Parathyroid adenoma (tissue), 2 donors: ENCODE results near the gene TMEM174.

Source experiments
- H2AFZ ChIP-seq: fragments of 300-600 bp; sonication (generic); one replicate; pipeline ENCODE4 v1.7.0; 2017; ENCODE audit warnings: antibody characterized with exemption, mild to moderate bottlenecking
- H3K27ac ChIP-seq: fragments of 300-600 bp; sonication (generic); one replicate; pipeline ENCODE4 v1.7.0; 2017
- H3K27me3 ChIP-seq: fragments of 300-600 bp; sonication (generic); one replicate; pipeline ENCODE4 v1.7.0; 2017; ENCODE audit warnings: low read length; ENCODE audit not compliant: control insufficient read depth, insufficient read depth
- H3K36me3 ChIP-seq: fragments of 300-600 bp; sonication (generic); one replicate; pipeline ENCODE4 v1.7.0; 2017; ENCODE audit warnings: low read length; ENCODE audit not compliant: control insufficient read depth, insufficient read depth
- H3K4me1 ChIP-seq: fragments of 300-600 bp; sonication (generic); one replicate; pipeline ENCODE4 v1.7.0; 2017; ENCODE audit warnings: control low read depth
- H3K4me2 ChIP-seq: fragments of 300-600 bp; sonication (generic); one replicate; pipeline ENCODE4 v1.7.0; 2017; ENCODE audit warnings: low read length
- H3K4me3 ChIP-seq: fragments of 300-600 bp; sonication (generic); one replicate; pipeline ENCODE4 v1.7.0; 2017; ENCODE audit warnings: low read depth, low read length
- H3K79me2 ChIP-seq: fragments of 300-600 bp; sonication (generic); one replicate; pipeline ENCODE4 v1.7.0; 2017; ENCODE audit warnings: control low read depth
- H3K9ac ChIP-seq: fragments of 300-600 bp; sonication (generic); one replicate; pipeline ENCODE4 v1.7.0; 2017; ENCODE audit warnings: mild to moderate bottlenecking
- H3K9me3 ChIP-seq: fragments of 300-600 bp; sonication (generic); one replicate; pipeline ENCODE4 v1.7.0; 2017; ENCODE audit warnings: low read length; ENCODE audit not compliant: control insufficient read depth
- TF ChIP-seq, protein P1 (sequence below): fragments of 300-600 bp; sonication (generic); IDR thresholded peaks from one replicate; pipeline ENCODE4 v1.7.0; 2017; ENCODE audit warnings: antibody characterized with exemption, mild to moderate bottlenecking
- donor health status: primary hyperparathyroidism.

TMEM174 gene

DNA sequence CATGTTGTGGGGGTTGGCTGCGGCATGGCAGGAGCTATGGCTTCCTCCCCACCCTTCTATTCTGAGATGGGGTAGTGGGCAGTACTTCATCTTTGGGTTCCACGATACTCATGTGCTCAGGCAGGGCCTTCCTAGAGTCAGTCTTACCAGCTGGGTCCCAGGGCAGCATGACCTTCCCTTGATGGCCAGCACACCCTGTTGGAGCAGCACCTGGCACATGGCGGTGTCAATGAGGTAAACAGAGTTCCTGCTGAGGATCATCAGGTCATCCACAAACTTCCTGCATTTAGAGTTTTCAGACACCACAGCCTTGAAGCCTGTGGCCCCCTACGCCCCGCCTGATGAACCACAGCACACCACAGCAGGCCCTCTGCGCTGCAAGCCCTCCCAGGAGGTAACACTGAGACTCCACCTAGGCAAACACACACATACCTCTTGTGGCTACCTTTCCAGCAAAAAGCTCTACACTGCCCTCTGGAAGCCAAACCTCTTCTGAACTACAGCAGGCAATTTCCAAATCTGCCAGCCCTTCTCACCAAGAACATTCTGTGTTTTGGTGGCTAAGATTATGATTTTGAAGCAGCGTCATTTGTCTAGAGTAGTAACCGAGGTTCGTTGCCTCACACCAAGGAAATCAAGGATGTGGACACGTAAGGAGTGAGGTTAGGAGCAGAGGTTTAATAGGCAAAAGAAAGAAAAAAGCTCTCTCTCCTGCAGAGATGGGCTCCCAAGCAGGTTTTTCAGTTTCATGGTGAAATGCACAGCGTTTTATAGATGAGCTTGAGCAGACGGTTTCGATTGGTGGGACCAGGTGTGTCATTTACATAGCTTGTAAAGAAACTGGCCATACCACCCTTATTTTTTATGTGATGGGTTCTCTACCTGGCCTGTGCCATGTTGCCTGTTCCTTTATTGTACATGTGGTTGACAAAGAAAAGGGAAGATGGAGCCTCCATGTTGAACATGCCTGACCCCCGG, 20.3 kb upstream of the TMEM174 start:
- TF ChIP-seq, protein P1, sequence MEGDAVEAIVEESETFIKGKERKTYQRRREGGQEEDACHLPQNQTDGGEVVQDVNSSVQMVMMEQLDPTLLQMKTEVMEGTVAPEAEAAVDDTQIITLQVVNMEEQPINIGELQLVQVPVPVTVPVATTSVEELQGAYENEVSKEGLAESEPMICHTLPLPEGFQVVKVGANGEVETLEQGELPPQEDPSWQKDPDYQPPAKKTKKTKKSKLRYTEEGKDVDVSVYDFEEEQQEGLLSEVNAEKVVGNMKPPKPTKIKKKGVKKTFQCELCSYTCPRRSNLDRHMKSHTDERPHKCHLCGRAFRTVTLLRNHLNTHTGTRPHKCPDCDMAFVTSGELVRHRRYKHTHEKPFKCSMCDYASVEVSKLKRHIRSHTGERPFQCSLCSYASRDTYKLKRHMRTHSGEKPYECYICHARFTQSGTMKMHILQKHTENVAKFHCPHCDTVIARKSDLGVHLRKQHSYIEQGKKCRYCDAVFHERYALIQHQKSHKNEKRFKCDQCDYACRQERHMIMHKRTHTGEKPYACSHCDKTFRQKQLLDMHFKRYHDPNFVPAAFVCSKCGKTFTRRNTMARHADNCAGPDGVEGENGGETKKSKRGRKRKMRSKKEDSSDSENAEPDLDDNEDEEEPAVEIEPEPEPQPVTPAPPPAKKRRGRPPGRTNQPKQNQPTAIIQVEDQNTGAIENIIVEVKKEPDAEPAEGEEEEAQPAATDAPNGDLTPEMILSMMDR: no peak
- no peak overlapping the region for H3K4me2 ChIP-seq
- H3K9me3 ChIP-seq: no peaks in the 10 kb centered on the region

DNA sequence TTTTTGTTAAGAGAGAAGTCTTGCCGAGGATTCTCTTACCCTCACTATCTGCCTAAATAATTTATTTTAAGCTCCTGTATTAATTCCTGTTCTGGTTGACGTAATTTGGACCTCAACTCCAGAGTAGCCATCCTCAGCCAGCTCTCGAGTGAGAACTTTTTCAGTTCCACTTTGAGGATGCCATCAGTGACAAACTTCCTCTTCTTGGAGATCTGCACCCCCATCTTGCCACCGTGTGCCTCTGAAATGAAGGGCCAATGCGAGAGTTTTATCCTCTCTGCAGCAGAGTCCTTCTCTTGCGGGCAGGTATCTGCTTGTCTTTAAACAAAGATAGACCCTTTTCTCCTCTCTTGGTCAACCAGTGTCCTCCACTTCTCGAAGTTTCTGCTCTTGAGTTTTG, 19.5 kb upstream of the TMEM174 start:
- H3K79me2 ChIP-seq: no peaks in the 10 kb centered on the region
- no peak overlapping the region for H3K4me3 ChIP-seq
- H3K27me3 ChIP-seq: no peaks in the 10 kb centered on the region
- H3K36me3 ChIP-seq: no peaks in the 10 kb centered on the region
- H3K4me1 ChIP-seq: no peaks in the 10 kb centered on the region
- H3K27ac ChIP-seq: no peak overlapping the region
- TF ChIP-seq, protein P1: no peak
- H2AFZ ChIP-seq: no peak overlapping the region
- no peaks in the 10 kb centered on the region for H3K9me3 ChIP-seq
- no peak overlapping the region for H3K4me2 ChIP-seq
- no peak overlapping the region for H3K9ac ChIP-seq

More for the DNA sequence above, 20.3 kb upstream of the TMEM174 start:
- Histone ChIP-seq H3K27ac (no peak overlapping the region), H3K79me2 (no peaks in the 10 kb centered on the region), H3K9ac (no peak overlapping the region), H3K27me3 (no peaks in the 10 kb centered on the region), H3K4me3 (no peak overlapping the region), H3K36me3 (no peaks in the 10 kb centered on the region), H2AFZ (no peak overlapping the region), H3K4me1 (no peaks in the 10 kb centered on the region)

DNA sequence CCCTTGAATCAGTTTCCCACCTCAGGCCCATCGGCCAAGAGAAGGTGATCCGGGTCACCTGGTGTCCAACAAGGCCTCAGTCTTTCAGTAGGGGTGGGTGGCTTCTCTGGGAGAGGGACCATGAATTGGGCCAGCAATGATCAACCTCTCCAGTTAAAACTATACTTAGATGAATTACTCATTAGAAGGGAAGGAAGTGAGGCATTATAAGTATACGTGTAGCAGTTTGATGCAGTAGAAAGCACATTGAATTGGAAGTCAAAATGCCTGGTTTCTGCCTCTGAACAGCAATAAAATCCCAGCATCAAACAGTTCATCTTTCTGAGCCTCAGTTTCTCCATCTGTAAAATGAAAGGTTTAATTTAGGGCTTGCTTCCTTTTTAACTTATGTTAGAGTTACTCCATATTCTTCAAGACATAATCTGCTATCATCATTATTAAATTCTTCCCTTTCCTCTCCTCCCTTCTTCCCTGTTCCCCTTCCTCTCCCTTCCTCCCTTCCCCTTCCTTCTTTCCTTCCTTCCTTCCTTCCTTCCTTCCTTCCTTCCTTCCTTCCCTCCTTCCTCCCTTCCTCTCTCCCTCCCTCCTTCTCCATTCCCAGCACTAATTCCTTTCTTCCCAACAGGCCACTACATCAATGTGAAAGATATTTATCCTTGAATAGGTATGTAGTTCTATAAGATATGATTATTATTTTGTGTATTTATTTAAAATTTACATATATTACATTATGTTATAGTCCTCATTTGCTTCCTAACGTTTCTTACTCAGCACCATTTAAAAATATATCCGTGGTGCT, 18.6 kb upstream of the TMEM174 start:
- Histone ChIP-seq H3K4me3 (no peak overlapping the region), H2AFZ (no peak overlapping the region), H3K4me2 (no peak overlapping the region), H3K9ac (no peak overlapping the region), H3K27ac (no peak overlapping the region), H3K9me3 (no peaks in the 10 kb centered on the region), H3K27me3 (no peaks in the 10 kb centered on the region), H3K79me2 (no peaks in the 10 kb centered on the region), H3K4me1 (no peaks in the 10 kb centered on the region), H3K36me3 (no peaks in the 10 kb centered on the region)
- TF ChIP-seq, protein P1: no peak

DNA sequence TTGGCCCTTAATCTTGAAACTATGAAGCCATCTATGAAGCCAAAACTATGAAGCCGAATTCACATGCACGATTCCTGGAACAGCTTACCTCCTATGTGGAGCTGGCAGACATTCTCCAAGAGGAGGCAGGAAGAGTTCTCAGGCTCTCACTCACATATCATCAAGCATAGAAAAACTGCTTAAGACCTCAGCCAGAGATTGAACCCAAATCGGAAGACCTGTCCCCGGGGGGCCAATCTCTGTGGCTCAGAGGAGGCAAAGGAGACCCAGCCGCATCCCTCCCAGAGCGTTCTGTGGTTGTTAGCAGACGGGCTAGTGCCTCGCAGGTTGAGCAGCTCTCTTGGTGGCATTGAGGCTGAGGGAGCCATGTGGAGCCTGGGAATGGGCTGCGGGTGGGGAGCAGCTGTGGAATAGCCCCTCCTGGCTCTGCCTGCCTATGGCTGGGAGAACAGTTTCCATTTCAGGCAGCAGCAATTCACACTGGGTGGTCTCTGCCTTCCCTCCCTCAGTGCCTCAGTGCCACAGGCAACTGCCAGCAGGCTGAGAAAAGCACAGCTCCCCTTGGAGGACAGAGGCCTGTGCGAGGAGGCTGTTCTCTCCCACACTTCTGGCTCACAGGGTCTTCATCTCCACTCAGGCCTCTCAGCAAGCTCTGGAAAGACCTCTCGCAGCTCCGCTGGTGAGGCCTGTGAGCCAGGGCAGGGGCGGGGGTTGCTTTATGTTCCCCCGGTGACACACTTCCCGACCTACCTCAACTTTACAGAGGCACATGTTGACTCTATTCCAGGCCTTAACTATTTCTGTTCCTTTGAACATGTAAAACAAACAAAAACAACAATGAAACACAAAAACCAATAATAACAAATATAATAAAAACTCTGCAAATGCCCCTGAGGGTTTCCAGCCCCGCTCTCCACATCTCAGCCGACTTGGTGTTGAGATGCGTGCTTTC, 17.4 kb upstream of the TMEM174 start:
- TF ChIP-seq, protein P1: no peak
- no peaks in the 10 kb centered on the region for H3K4me1 ChIP-seq
- H3K27me3 ChIP-seq: no peaks in the 10 kb centered on the region
- H3K27ac ChIP-seq: no peak overlapping the region
- H3K4me2 ChIP-seq: no peak overlapping the region
- H3K4me3 ChIP-seq: no peak overlapping the region
- no peaks in the 10 kb centered on the region for H3K36me3 ChIP-seq
- no peak overlapping the region for H2AFZ ChIP-seq
- no peak overlapping the region for H3K9ac ChIP-seq
- no peaks in the 10 kb centered on the region for H3K9me3 ChIP-seq
- no peaks in the 10 kb centered on the region for H3K79me2 ChIP-seq
